Fibroblast of lung (primary cell): ENCODE measurements around the gene PRKCSH.

Experiments used
- EZH2 ChIP-seq: IDR thresholded peaks from 2 replicates; pipeline ENCODE4 v1.5.1; 2012; ENCODE audit warnings: low read length, control low read depth, mild to moderate bottlenecking; ENCODE audit errors: missing control alignments
- TF ChIP-seq, protein P1 (sequence below), 2 donors: IDR thresholded peaks in 1 of 2; conservative IDR thresholded peaks in 1 of 2; 1 replicate in 1 of 2; 2 replicates in 1 of 2; pipeline ENCODE4 v1.5.1; 2011 to 2012; ENCODE audit warnings: low read length in 2 of 2, control low read depth in 1 of 2, inconsistent platforms in 1 of 2, low read depth in 1 of 2, mild to moderate bottlenecking in 1 of 2

DNA sequence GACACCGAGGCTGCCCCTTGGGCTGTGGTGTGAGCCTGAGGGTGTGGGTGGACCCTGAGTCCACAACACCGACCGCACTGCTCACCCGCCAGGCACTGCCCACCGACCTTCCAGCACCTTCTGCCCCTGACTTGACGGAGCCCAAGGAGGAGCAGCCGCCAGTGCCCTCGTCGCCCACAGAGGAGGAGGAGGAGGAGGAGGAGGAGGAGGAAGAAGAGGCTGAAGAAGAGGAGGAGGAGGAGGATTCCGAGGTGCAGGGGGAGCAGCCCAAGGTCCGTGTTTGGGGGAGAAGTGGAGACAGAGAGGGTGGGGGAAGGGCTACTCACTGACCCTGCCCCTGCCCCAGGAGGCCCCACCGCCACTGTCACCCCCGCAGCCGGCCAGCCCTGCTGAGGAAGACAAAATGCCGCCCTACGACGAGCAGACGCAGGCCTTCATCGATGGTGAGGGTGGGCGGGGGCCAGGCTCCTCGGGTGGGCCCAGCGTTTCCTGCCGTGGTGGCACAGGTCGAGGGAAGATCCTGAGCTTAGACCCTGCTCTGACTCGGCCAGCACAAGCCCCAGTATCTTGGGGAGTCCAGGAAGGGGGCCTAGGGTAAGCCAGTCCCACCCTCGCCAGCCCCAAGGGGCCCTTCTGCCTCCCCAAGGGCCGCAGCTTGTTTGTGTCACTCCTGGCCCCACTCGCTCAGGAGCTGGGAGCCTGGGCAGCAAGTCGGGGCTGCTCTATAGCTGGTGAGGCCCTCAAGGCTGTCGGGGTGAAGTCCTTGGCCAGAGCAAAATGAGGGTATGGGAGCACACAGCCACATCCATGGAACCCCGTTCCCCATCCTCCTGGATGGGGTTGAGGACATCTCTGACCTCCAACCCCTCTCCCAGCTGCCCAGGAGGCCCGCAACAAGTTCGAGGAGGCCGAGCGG, 12.2 kb downstream of the PRKCSH start:
- TF ChIP-seq, protein P1, sequence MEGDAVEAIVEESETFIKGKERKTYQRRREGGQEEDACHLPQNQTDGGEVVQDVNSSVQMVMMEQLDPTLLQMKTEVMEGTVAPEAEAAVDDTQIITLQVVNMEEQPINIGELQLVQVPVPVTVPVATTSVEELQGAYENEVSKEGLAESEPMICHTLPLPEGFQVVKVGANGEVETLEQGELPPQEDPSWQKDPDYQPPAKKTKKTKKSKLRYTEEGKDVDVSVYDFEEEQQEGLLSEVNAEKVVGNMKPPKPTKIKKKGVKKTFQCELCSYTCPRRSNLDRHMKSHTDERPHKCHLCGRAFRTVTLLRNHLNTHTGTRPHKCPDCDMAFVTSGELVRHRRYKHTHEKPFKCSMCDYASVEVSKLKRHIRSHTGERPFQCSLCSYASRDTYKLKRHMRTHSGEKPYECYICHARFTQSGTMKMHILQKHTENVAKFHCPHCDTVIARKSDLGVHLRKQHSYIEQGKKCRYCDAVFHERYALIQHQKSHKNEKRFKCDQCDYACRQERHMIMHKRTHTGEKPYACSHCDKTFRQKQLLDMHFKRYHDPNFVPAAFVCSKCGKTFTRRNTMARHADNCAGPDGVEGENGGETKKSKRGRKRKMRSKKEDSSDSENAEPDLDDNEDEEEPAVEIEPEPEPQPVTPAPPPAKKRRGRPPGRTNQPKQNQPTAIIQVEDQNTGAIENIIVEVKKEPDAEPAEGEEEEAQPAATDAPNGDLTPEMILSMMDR (conservative IDR thresholded peaks at IDR 0.05 in 1 of 2, IDR thresholded peaks at IDR 0.05 in 1 of 2; ENCODE audit: low read depth in 1 of 2, low read length in 2 of 2), result no peak
- TF ChIP-seq EZH2, result no peak
